ENCODE data around the gene PIP5KL1. TPM values are rescaled to one million over a fixed set of nuclear protein-coding genes. Genes with fewer than 3 reads are reported as not detected.

The PIP5KL1 gene
- total RNA-seq, 6 donors from 2014 or later: 4.1 to 38.8 (median 10.0) TPM

GRCh38 chr9:127872369-127873222 is 58.0 kb downstream of the PIP5KL1 start:
- Histone ChIP-seq H3K27ac (peak overlapping the region in 1 of 4 donors; percentile 88), H3K36me3 (peaks cover 5 to 47% (median 34%) of the 10 kb centered on the region in 4 donors), H3K27me3 (no peaks in the 10 kb centered on the region), H3K4me1 (peaks cover 42 to 66% (median 61%) of the 10 kb centered on the region in 4 donors), H3K4me3 (no peak overlapping the region), H3K9me3 (no peaks in the 10 kb centered on the region)
- WGBS, 2 donors: 95 to 97% methylated on average over 7 to 18 of the region's 20 CpGs
- TF ChIP-seq CTCF (IDR thresholded peaks at IDR 0.05): no peak
- TF ChIP-seq POLR2AphosphoS5 (IDR thresholded peaks at IDR 0.05): no peak
- no peak for TF ChIP-seq POLR2A (IDR thresholded peaks at IDR 0.05)
- no peak for TF ChIP-seq EP300 (IDR thresholded peaks at IDR 0.05)
- DNase-seq: no peak
- no peak for ATAC-seq (ENCODE audit: low FRiP score in 2 of 2)

GRCh38 chr9:127871531-127871930 is 59.0 kb downstream of the PIP5KL1 start:
- DNase-seq (no peak), ATAC-seq (ENCODE audit: low FRiP score in 2 of 2) (no peak)
- TF ChIP-seq POLR2A (IDR thresholded peaks at IDR 0.05): no peak
- no peak for TF ChIP-seq EP300 (IDR thresholded peaks at IDR 0.05)
- TF ChIP-seq POLR2AphosphoS5 (IDR thresholded peaks at IDR 0.05): no peak
- TF ChIP-seq CTCF (IDR thresholded peaks at IDR 0.05): no peak
- Histone ChIP-seq H3K9me3 (no peaks in the 10 kb centered on the region), H3K27ac (no peak overlapping the region), H3K4me1 (peaks cover 43 to 66% (median 59%) of the 10 kb centered on the region in 4 donors), H3K4me3 (no peak overlapping the region), H3K27me3 (no peaks in the 10 kb centered on the region), H3K36me3 (peaks cover 5 to 48% (median 37%) of the 10 kb centered on the region in 4 donors)
- 87 to 92% methylated on average over 9 of the region's 9 CpGs for WGBS, 2 donors

GRCh38 chr9:127870887-127871286 is 59.7 kb downstream of the PIP5KL1 start:
- WGBS, 2 donors: 81 to 90% methylated on average over 11 to 12 of the region's 12 CpGs
- ATAC-seq (ENCODE audit: low FRiP score in 2 of 2) (no peak), DNase-seq (no peak)
- Histone ChIP-seq H3K27me3 (no peaks in the 10 kb centered on the region), H3K27ac (no peak overlapping the region), H3K9me3 (no peaks in the 10 kb centered on the region), H3K4me3 (no peak overlapping the region), H3K4me1 (peaks cover 37 to 63% (median 54%) of the 10 kb centered on the region in 4 donors), H3K36me3 (peaks cover 5 to 48% (median 37%) of the 10 kb centered on the region in 4 donors)
- TF ChIP-seq POLR2AphosphoS5 (IDR thresholded peaks at IDR 0.05) (no peak), POLR2A (IDR thresholded peaks at IDR 0.05) (no peak), CTCF (IDR thresholded peaks at IDR 0.05) (no peak), EP300 (IDR thresholded peaks at IDR 0.05) (no peak)

Other genes starting within 250 kb of the PIP5KL1 start
- 100 to 1,000 TPM in 1 of 6 donors, 10 to 100 TPM in 4, under 1 TPM in 1; 0.77 to 125 (median 37.0) TPM for gene CFAP157, start 223.8 kb downstream of the PIP5KL1 start, total RNA-seq
- gene PTRH1, start 215.1 kb downstream of the PIP5KL1 start, total RNA-seq: 10 to 100 TPM in 5 of 6 donors, 1 to 10 TPM in 1; 7.4 to 33.5 (median 18.7) TPM
- 1 to 10 TPM in 5 of 6 donors, under 1 TPM in 1; 0.29 to 9.4 (median 3.1) TPM for gene TTC16, start 214.7 kb downstream of the PIP5KL1 start, total RNA-seq
- 10 to 100 TPM; 11.4 to 27.2 (median 21.0) TPM for gene TOR2A, start 195.5 kb downstream of the PIP5KL1 start, total RNA-seq
- gene SH2D3C, start 152.1 kb downstream of the PIP5KL1 start, total RNA-seq: 10 to 100 TPM; 17.5 to 90.4 (median 37.5) TPM
- 100 to 1,000 TPM in 3 of 6 donors, 10 to 100 TPM in 3; 69.8 to 168 (median 106) TPM for gene CDK9, start 144.7 kb downstream of the PIP5KL1 start, total RNA-seq
- gene FPGS, start 127.9 kb downstream of the PIP5KL1 start, total RNA-seq: 100 to 1,000 TPM in 2 of 6 donors, 10 to 100 TPM in 4; 85.1 to 337 (median 95.5) TPM
- gene ENG, start 76.1 kb downstream of the PIP5KL1 start, total RNA-seq: 100 to 1,000 TPM in 4 of 6 donors, 10 to 100 TPM in 2; 45.7 to 378 (median 178) TPM
- gene AK1, start 53.1 kb downstream of the PIP5KL1 start, total RNA-seq: 100 to 1,000 TPM; 106 to 239 (median 161) TPM
- gene ST6GALNAC6, start 31.2 kb downstream of the PIP5KL1 start, total RNA-seq: 100 to 1,000 TPM in 1 of 6 donors, 10 to 100 TPM in 5; 67.3 to 117 (median 85.2) TPM
- 100 to 1,000 TPM in 1 of 6 donors, 10 to 100 TPM in 5; 41.3 to 105 (median 56.2) TPM for gene ST6GALNAC4, start 13.7 kb downstream of the PIP5KL1 start, total RNA-seq
- 10 to 100 TPM; 20.1 to 40.7 (median 25.6) TPM for gene DPM2, start 7.1 kb upstream of the PIP5KL1 start, total RNA-seq
- 10 to 100 TPM; 17.8 to 60.7 (median 48.0) TPM for gene EEIG1, start 50.2 kb upstream of the PIP5KL1 start, total RNA-seq
- 10 to 100 TPM in 5 of 6 donors, 1 to 10 TPM in 1; 8.0 to 37.7 (median 13.0) TPM for gene NAIF1, start 136.5 kb upstream of the PIP5KL1 start, total RNA-seq
- gene SLC25A25, start 137.5 kb upstream of the PIP5KL1 start, total RNA-seq: 10 to 100 TPM; 23.6 to 40.2 (median 33.7) TPM
- gene PTGES2, start 197.0 kb upstream of the PIP5KL1 start, total RNA-seq: 100 to 1,000 TPM in 1 of 6 donors, 10 to 100 TPM in 5; 45.9 to 116 (median 61.1) TPM
- gene LCN2, start 218.7 kb upstream of the PIP5KL1 start, total RNA-seq: 100 to 1,000 TPM in 2 of 6 donors, 10 to 100 TPM in 3, 1 to 10 TPM in 1; 9.0 to 193 (median 38.2) TPM
- gene BBLN, start 229.5 kb upstream of the PIP5KL1 start, total RNA-seq: 100 to 1,000 TPM in 3 of 6 donors, 10 to 100 TPM in 3; 62.4 to 204 (median 102) TPM